Smooth muscle cell (in vitro differentiated cells): ENCODE measurements around the gene PAIP1. TPM values are rescaled to one million over a fixed set of nuclear protein-coding genes. Genes with fewer than 3 reads are reported as not detected.
"Not testable (repeated sequence)": the region's sequence is repeated elsewhere in the genome, so short reads cannot be mapped to it uniquely, and the experiment has no call there.

Source experiments
- DNase-seq: peaks from one replicate; lab custom pipeline; 2025; ENCODE audit not compliant: unreplicated experiment; lab: John Stamatoyannopoulos, UW
- H2AFZ ChIP-seq: fragments of 200-600 bp; sonication (generic); 2 replicates; pipeline ENCODE4 v1.6.0; 2016; ENCODE audit warnings: antibody characterized with exemption, low read depth, mild to moderate bottlenecking
- H3F3A ChIP-seq: fragments of 200-600 bp; sonication (generic); 2 replicates; pipeline ENCODE4 v1.6.0; 2017; ENCODE audit warnings: antibody characterized with exemption, low read depth
- H3K27ac ChIP-seq: fragments of 200-600 bp; sonication (generic); 2 replicates; pipeline ENCODE4 v1.5.1; 2016; ENCODE audit warnings: low read depth, mild to moderate bottlenecking
- H3K27me3 ChIP-seq: fragments of 200-600 bp; sonication (generic); 2 replicates; pipeline ENCODE4 v1.6.1; 2016; ENCODE audit warnings: low read depth, mild to moderate bottlenecking
- H3K36me3 ChIP-seq: fragments of 200-600 bp; sonication (generic); 2 replicates; pipeline ENCODE4 v1.5.1; 2016; ENCODE audit warnings: low read depth
- H3K4me1 ChIP-seq: fragments of 200-600 bp; sonication (generic); 2 replicates; pipeline ENCODE4 v1.5.1; 2016; ENCODE audit warnings: low read depth
- H3K4me2 ChIP-seq: fragments of 200-600 bp; sonication (generic); 2 replicates; pipeline ENCODE4 v1.6.0; 2016; ENCODE audit warnings: mild to moderate bottlenecking
- H3K4me3 ChIP-seq: fragments of 200-600 bp; sonication (generic); 2 replicates; pipeline ENCODE4 v1.5.1; 2016; ENCODE audit warnings: mild to moderate bottlenecking
- H3K79me2 ChIP-seq: fragments of 200-600 bp; sonication (generic); 2 replicates; pipeline ENCODE4 v1.6.0; 2016; ENCODE audit warnings: low read depth, mild to moderate bottlenecking
- H3K9ac ChIP-seq: fragments of 200-600 bp; sonication (generic); 2 replicates; pipeline ENCODE4 v1.6.0; 2016; ENCODE audit warnings: low read depth
- H3K9me3 ChIP-seq: fragments of 200-600 bp; sonication (generic); replicated peaks from 2 replicates; pipeline ENCODE4 v1.5.1; 2016; ENCODE audit warnings: low read depth
- H4K20me1 ChIP-seq: fragments of 200-600 bp; sonication (generic); 2 replicates; pipeline ENCODE4 v1.6.0; 2016; ENCODE audit warnings: low read depth
- CTCF ChIP-seq: fragments of 200-600 bp; sonication (generic); IDR thresholded peaks from 2 replicates; pipeline ENCODE4 v1.5.1; 2017; ENCODE audit warnings: borderline replicate concordance, mild to moderate bottlenecking, antibody characterized with exemption; ENCODE audit not compliant: insufficient read depth, poor library complexity, severe bottlenecking
- WGBS: methylation state at CpG from one replicate; pipeline ENCODE4 v1.1.7; 2016; ENCODE audit warnings: low lambda C conversion rate; 5-methylcytosine and 5-hydroxymethylcytosine counted together
- polyA plus RNA-seq: library from polyadenylated mRNA; unstranded; fragments of >200 nt; fragmentation: Nextera tagmentation; extraction: Ambion mirVana; gene quantifications from 2 replicates; pipeline ENCODE4 v1.2.1, GENCODE V29; 2016
- total RNA-seq: library from RNA; depleted of rRNA; stranded (reverse); fragments of >200 nt; gene quantifications from 2 replicates; pipeline ENCODE4 v1.2.3, GENCODE V29; 2014

Gene PAIP1
- total and polyA plus RNA-seq, 2 experiments from 2014 or later = 135 to 137 TPM

DNA sequence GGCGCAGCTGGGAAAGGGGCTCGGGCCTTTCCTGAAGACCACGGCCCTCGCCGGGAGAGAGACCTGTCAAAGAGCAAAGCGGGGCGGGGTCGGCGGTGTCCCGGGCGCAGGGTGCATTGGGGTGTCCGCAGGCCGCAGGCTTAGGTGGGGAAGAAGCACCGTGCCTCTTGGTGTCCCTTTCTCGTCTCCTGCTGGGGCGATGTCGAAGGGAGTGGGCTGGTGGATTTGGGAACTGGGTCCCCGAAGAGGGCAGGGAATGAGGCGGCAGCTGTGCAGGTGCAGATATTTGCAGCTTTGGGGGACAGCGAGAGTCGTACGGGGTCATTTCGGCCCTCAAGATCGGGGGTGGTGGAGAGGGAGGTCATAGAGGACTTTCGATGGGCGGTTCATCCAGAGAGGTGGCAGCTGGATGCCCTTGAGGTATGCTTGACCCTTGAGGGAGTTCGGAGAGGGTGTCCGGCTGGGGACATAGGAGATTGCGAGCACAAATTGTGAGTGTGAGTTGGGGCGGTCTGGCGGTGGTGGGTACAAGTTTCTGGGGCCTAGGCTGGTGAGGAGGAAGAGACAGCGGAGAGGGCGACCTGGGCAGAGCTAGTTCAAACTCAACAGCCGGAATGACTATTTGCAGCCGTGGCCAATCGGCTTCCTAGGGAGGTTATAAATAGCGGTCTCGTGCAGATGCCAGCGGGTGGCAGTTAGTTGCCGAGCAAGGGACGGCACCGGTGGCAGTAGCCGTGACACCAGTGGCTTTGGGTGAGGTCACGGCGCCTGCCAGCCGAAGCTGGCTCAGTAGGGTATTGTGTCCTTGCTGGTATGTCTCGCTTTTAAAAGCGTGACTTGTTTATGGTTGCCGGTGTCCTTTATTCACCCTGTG, 46.7 kb upstream of the PAIP1 start:
- 19% methylated on average over 41 of the region's 49 CpGs for WGBS
- peak overlapping the region; percentile 81 for H3K4me3 ChIP-seq
- peaks cover under 1% of the 10 kb centered on the region for H4K20me1 ChIP-seq
- no peaks in the 10 kb centered on the region for H3K36me3 ChIP-seq
- H2AFZ ChIP-seq = peak overlapping the region; percentile 100
- H3K79me2 ChIP-seq = peaks cover 4% of the 10 kb centered on the region
- no peak for TF ChIP-seq CTCF
- peak overlapping the region; percentile 69 for H3K9ac ChIP-seq
- H3F3A ChIP-seq = no peaks in the 10 kb centered on the region
- H3K9me3 ChIP-seq = no peaks in the 10 kb centered on the region
- H3K27ac ChIP-seq = no peak overlapping the region
- H3K27me3 ChIP-seq = no peaks in the 10 kb centered on the region
- DNase-seq = peak; percentile 6
- peaks cover 17% of the 10 kb centered on the region for H3K4me1 ChIP-seq
- peak overlapping the region; percentile 96 for H3K4me2 ChIP-seq

- Histone ChIP-seq H3F3A (no peaks in the 10 kb centered on the region), H3K79me2 (peaks cover 4% of the 10 kb centered on the region), H3K4me2 (peak within 1 kb of the TSS; percentile 96), H3K9ac (peak within 1 kb of the TSS; percentile 69), H3K27ac (no peak within 1 kb of the TSS), H4K20me1 (no peaks in the 10 kb centered on the region), H3K9me3 (no peaks in the 10 kb centered on the region), H3K36me3 (no peaks in the 10 kb centered on the region), H3K4me3 (peak within 1 kb of the TSS; percentile 81), H3K4me1 (peaks cover 17% of the 10 kb centered on the region), H2AFZ (peak within 1 kb of the TSS; percentile 100), H3K27me3 (no peaks in the 10 kb centered on the region)
- under 1% methylated on average over 33 of the region's 60 CpGs for WGBS
- DNase-seq = peak; percentile 50
- TF ChIP-seq CTCF = no peak
These were observed 45.8 kb upstream of the PAIP1 start, which contains the start of gene NNT for GRCh38 chr5:43602461-43603343. NNT (plus strand) TSS chr5:43603180; CDS start chr5:43609196, 6,016 bp downstream.

DNA sequence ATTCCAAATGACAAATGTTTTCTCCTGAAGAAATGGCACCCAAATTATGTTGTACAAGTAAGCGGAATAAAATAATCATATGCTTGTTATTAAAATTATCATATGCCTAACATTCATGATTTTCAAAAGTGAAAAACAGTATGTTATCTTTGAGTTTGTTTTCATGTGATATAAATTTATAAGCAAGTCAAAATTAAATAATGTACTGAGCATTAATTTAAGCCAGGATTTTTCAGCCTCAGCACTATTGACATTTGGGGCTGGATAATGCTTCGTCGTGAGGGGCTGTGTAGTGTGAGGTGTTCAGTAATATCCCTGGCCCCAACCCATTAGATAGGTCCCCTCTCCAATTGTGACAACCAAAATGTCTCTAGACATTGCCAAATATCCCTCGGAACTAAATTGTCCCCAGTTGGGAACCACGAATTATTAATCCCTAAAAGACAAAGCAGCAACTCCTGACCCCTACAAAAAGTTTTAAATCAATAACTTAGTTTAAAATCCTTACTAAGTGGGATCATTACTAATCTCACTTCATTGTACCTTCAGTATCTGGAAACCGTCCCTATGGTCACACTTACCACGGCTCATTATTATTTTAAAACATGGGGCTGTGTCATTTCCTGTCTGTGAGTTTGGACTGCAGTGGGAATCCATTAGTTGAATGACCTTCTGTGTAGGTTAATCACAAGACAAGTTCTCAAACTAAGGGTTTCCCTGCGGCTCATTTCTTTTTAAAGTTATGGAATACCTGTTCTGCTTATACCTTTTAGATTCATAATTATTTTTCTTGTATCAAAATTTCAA, 44.8 kb upstream of the PAIP1 start:
- no peaks in the 10 kb centered on the region for H3K27me3 ChIP-seq
- no peaks in the 10 kb centered on the region for H3F3A ChIP-seq
- no peaks in the 10 kb centered on the region for H3K36me3 ChIP-seq
- H3K4me1 ChIP-seq = peaks cover 17% of the 10 kb centered on the region
- peak overlapping the region; percentile 100 for H2AFZ ChIP-seq
- H3K9ac ChIP-seq = peak overlapping the region; percentile 69
- no peak overlapping the region for H3K27ac ChIP-seq
- WGBS = 70% methylated on average over 8 of the region's 8 CpGs
- H3K4me2 ChIP-seq = peak overlapping the region; percentile 96
- peaks cover 4% of the 10 kb centered on the region for H3K79me2 ChIP-seq
- peak overlapping the region; percentile 81 for H3K4me3 ChIP-seq
- no peak for TF ChIP-seq CTCF
- DNase-seq = no peak
- no peaks in the 10 kb centered on the region for H4K20me1 ChIP-seq
- no peaks in the 10 kb centered on the region for H3K9me3 ChIP-seq

GRCh38 chr5:43598927-43599326, 42.0 kb upstream of the PAIP1 start:
- H3K79me2 ChIP-seq, H3K27ac ChIP-seq, DNase-seq, H3K4me3 ChIP-seq, H3K27me3 ChIP-seq, H3F3A ChIP-seq, H3K4me2 ChIP-seq, H4K20me1 ChIP-seq, H3K36me3 ChIP-seq, H2AFZ ChIP-seq, H3K9ac ChIP-seq, H3K9me3 ChIP-seq: not testable (repeated sequence)
- peaks cover 17% of the 10 kb centered on the region for H3K4me1 ChIP-seq
- WGBS = 95% methylated on average over 1 of the region's 1 CpG
